HepG2 (cell line): ENCODE measurements around the gene TRPV6. TPM values are rescaled to one million over a fixed set of nuclear protein-coding genes. Genes with fewer than 3 reads are reported as not detected.

Source experiments
- ATAC-seq: fragments of 200-7000 bp; cut with Tn5 transposase; 3 replicates; pipeline ENCODE4 v1.9.1; 2020; ENCODE audit warnings: mild to moderate bottlenecking, moderate library complexity
- BruUV-seq: library from RNA; stranded (reverse); fragments of 400-500 nt; replicated peaks from 2 replicates; lab custom pipeline; 2021; lab: Mats Ljungman, UMichigan
- CTCF ChIA-PET: fragments of 300-600 bp; formaldehyde crosslinking; extraction: SDS; loops from one replicate; lab custom pipeline; 2021; ENCODE audit warnings: low total read pairs, inconsistent platforms, low intra/inter-chr PET ratio; lab: Yijun Ruan, JAX
- POLR2A ChIA-PET: fragments of 350-600 bp; sonication (Branson Sonifier 250); formaldehyde crosslinking; loops from one replicate; lab custom pipeline; 2020; ENCODE audit warnings: antibody characterized with exemption, inconsistent platforms; lab: Yijun Ruan, JAX
- DNase-seq: peaks from one replicate; pipeline ENCODE4 v3.0.0-alpha.2; 2015; ENCODE audit warnings: low spot score
- FAIRE-seq: peaks from 3 replicates; lab custom pipeline; 2011; peaks lifted over from hg19 to GRCh38; lab: Jason Lieb, UNC
- H2AFZ ChIP-seq: one replicate; pipeline ENCODE4 v1.6.1; 2011; ENCODE audit warnings: low read length, inconsistent platforms
- H3K27ac ChIP-seq: fragments of 300-600 bp; 3 replicates; pipeline ENCODE4 v1.8.0; 2011; ENCODE audit warnings: mixed run types, mild to moderate bottlenecking, mixed read lengths, low read length, inconsistent platforms; ENCODE audit not compliant: insufficient read depth; ENCODE audit errors: extremely low read length
- H3K27me3 ChIP-seq, 2 experiments: fragments of 200-600 bp in 1 of 2; 2 replicates in 1 of 2; 3 replicates in 1 of 2; pipeline versions ENCODE4 v1.6.0 to v1.8.0; 2011; ENCODE audit warnings: low read length in 2 of 2, mild to moderate bottlenecking in 2 of 2, moderate library complexity in 2 of 2, inconsistent platforms in 1 of 2; ENCODE audit not compliant: insufficient read depth in 2 of 2, control insufficient read depth in 1 of 2
- H3K36me3 ChIP-seq, 2 experiments: fragments of 200-600 bp in 1 of 2; replicated peaks in 1 of 2; 2 replicates in 1 of 2; 3 replicates in 1 of 2; pipeline versions ENCODE4 v1.5.1 to v1.8.0; 2011; ENCODE audit warnings: low read length in 2 of 2, inconsistent platforms in 1 of 2; ENCODE audit not compliant: insufficient read depth in 2 of 2, control insufficient read depth in 1 of 2
- H3K4me1 ChIP-seq: 2 replicates; pipeline ENCODE4 v1.5.1; 2012; ENCODE audit warnings: low read length, inconsistent platforms; ENCODE audit not compliant: insufficient read depth
- H3K4me2 ChIP-seq: 2 replicates; pipeline ENCODE4 v1.6.0; 2011; ENCODE audit warnings: low read depth, low read length, inconsistent platforms
- H3K4me3 ChIP-seq, 3 experiments: fragments of 200-600 bp in 1 of 3; sonication (generic), shearing (Covaris generic) in 1 of 3; replicated peaks in 1 of 3; 2 replicates each; pipeline ENCODE4 v1.5.1; 2011 to 2016; ENCODE audit warnings: low read length in 3 of 3, inconsistent platforms in 2 of 3, low read depth in 2 of 3, mild to moderate bottlenecking in 2 of 3, control low read depth in 1 of 3, mixed read lengths in 1 of 3; ENCODE audit not compliant: insufficient read depth in 1 of 3
- H3K79me2 ChIP-seq: one replicate; pipeline ENCODE4 v1.6.1; 2011; ENCODE audit warnings: low read length, inconsistent platforms; ENCODE audit not compliant: insufficient read depth
- H3K9ac ChIP-seq: 2 replicates; pipeline ENCODE4 v1.6.0; 2011; ENCODE audit warnings: mild to moderate bottlenecking, low read depth, low read length, inconsistent platforms; ENCODE audit not compliant: insufficient read depth
- H3K9me3 ChIP-seq: 2 replicates; pipeline ENCODE4 v1.5.1; 2012; ENCODE audit warnings: mild to moderate bottlenecking, low read length
- H4K20me1 ChIP-seq: 2 replicates; pipeline ENCODE4 v1.6.0; 2011; ENCODE audit warnings: inconsistent platforms, mild to moderate bottlenecking, low read length, moderate library complexity; ENCODE audit not compliant: insufficient read depth
- CENPX ChIP-seq: sonication (generic); formaldehyde crosslinking; IDR thresholded peaks from 2 replicates; pipeline ENCODE4 v1.9.0; 2021; ENCODE audit warnings: mild to moderate bottlenecking, missing genetic modification reagents, moderate library complexity
- ELK4 ChIP-seq: sonication (generic); formaldehyde crosslinking; IDR thresholded peaks from 2 replicates; pipeline ENCODE4 v1.9.0; 2021; ENCODE audit warnings: missing genetic modification reagents, borderline replicate concordance
- ETV5 ChIP-seq: IDR thresholded peaks from 2 replicates; pipeline ENCODE4 v1.6.1; 2018; ENCODE audit warnings: missing biosample characterization, missing genetic modification reagents, inconsistent platforms, borderline replicate concordance
- PBX3 ChIP-seq: sonication (generic); formaldehyde crosslinking; IDR thresholded peaks from 2 replicates; pipeline ENCODE4 v1.8.1; 2023; ENCODE audit warnings: missing genetic modification reagents, inconsistent platforms, borderline replicate concordance
- POLR2AphosphoS2 ChIP-seq: IDR thresholded peaks from 2 replicates; pipeline ENCODE4 v1.6.1; 2011; ENCODE audit warnings: low read depth, low read length, improper control_type of control experiment
- ZNF33A ChIP-seq: sonication (generic); formaldehyde crosslinking; IDR thresholded peaks from 2 replicates; pipeline ENCODE4 v1.5.1; 2020; ENCODE audit warnings: missing genetic modification reagents, mild to moderate bottlenecking, moderate library complexity, borderline replicate concordance
- ZNF775 ChIP-seq: sonication (generic); formaldehyde crosslinking; IDR thresholded peaks from 2 replicates; pipeline ENCODE4 v1.4.0; 2020; ENCODE audit warnings: missing genetic modification reagents, mild to moderate bottlenecking, moderate library complexity, borderline replicate concordance
- WGBS: methylation state at CpG from one replicate; pipeline ENCODE4 v1.1.6; 2017; ENCODE audit warnings: low lambda C conversion rate; 5-methylcytosine and 5-hydroxymethylcytosine counted together
- in situ Hi-C: cut with HindIII; loops from 2 replicates; pipeline ENCODE4 v1.10.0; 2017; ENCODE audit warnings: low pct_unique_long_range_greater_than_20kb; ENCODE audit not compliant: extremely low pct_ligation_motif_present
- intact Hi-C: fragments of 100-400 bp; cut with micrococcal nuclease; formaldehyde crosslinking; loops from one replicate; pipeline ENCODE4 v1.10.0; 2022; ENCODE audit not compliant: unreplicated experiment
- polyA plus RNA-seq, 8 experiments: library from polyadenylated mRNA; depleted of rRNA in 3 of 8; stranded (reverse) in 7 of 8; unstranded in 1 of 8; fragments of >200 nt; fragmentation: Illumina TruSeq in 4 of 8; extraction: Trizol in 4 of 8; gene quantifications; 2 replicates each; pipeline versions ENCODE4 v1.2.1 to v1.2.3, GENCODE V29; 2011 to 2016; ENCODE audit warnings: low read depth in 4 of 8, missing spikeins in 1 of 8, mixed read lengths in 1 of 8; ENCODE audit not compliant: insufficient read depth in 1 of 8
- total RNA-seq, 5 experiments: library from RNA; depleted of rRNA; stranded (reverse); fragments of >200 nt; fragmentation: Illumina TruSeq; extraction: Trizol; gene quantifications; 2 replicates each; pipeline ENCODE4 v1.2.3, GENCODE V29; 2016; ENCODE audit warnings: low read depth in 1 of 5

TRPV6 gene
- total and polyA plus RNA-seq, 2 of the 13 experiments (the other 11 are each of a cell fraction or from before 2014, with no cell fraction given), result not detected

GRCh38 chr7:142862786-142863400 lies 22.7 kb downstream of the TRPV6 start:
- BruUV-seq, result no TSS peak
- Histone ChIP-seq H4K20me1 (no peaks in the 10 kb centered on the region), H3K9me3 (no peaks in the 10 kb centered on the region), H3K9ac (no peak overlapping the region), H3K4me2 (no peak overlapping the region), H3K79me2 (no peaks in the 10 kb centered on the region), H3K36me3 (no peaks in the 10 kb centered on the region), H3K4me3 (no peak overlapping the region), H3K27ac (no peak overlapping the region), H3K27me3 (peaks cover 8 to 61% of the 10 kb centered on the region in 2 experiments; a peak in 4 of 5 replicates), H3K4me1 (no peaks in the 10 kb centered on the region), H2AFZ (no peak overlapping the region)
- in situ Hi-C loops (no loop called here), intact Hi-C loops (no loop called here)
- TF ChIP-seq PBX3, result no peak
- no peak for TF ChIP-seq ZNF775 (CRISPR knock-in tag)
- no peak for TF ChIP-seq CENPX
- no peak for TF ChIP-seq POLR2AphosphoS2
- TF ChIP-seq ZNF33A (CRISPR knock-in tag), result no peak
- no peak for TF ChIP-seq ELK4
- no peak for TF ChIP-seq ETV5 (CRISPR knock-in tag)
- CTCF ChIA-PET, result no interaction called here
- ATAC-seq, result no peak
- 2% methylated on average over 6 of the region's 7 CpGs for WGBS
- no peak for DNase-seq
- no peak for FAIRE-seq
- POLR2A ChIA-PET, result no interaction called here
